ENCODE data around the gene SEC31B. TPM values are rescaled to one million over a fixed set of nuclear protein-coding genes. Genes with fewer than 3 reads are reported as not detected.

SEC31B gene
- polyA plus RNA-seq, 4 donors: 13.0 to 20.9 (median 14.9) TPM

DNA sequence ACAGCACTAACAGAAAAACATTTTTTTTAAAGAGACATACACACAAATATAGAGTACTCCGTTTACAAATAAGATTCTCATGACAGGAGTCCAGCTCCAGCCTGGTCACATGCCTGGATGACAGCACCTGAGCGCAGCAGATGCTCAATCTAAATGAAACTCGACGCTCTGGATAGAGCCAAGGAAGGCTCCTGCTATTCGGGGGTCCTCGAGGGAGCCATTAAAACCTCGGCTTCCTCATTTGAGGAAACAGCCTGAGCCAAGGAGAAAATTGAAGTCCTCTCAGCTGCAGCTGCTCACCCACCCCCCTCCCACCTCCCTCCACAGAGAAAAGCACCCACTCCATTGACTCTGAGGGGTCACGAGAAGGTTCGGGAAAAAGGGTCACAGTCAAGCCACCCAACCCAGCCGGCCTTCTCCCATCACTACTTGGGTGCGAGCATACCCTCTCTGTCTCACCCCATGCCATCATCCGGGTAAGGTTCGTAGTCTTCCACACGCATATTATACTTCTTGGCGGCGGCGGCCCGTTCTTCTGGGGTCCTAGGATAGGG is 9.3 kb upstream of the SEC31B start:
- DNase-seq (ENCODE audit: low read depth in 4 of 4, low spot score in 3 of 4): peak in 1 of 4 donors; percentile 8

DNA sequence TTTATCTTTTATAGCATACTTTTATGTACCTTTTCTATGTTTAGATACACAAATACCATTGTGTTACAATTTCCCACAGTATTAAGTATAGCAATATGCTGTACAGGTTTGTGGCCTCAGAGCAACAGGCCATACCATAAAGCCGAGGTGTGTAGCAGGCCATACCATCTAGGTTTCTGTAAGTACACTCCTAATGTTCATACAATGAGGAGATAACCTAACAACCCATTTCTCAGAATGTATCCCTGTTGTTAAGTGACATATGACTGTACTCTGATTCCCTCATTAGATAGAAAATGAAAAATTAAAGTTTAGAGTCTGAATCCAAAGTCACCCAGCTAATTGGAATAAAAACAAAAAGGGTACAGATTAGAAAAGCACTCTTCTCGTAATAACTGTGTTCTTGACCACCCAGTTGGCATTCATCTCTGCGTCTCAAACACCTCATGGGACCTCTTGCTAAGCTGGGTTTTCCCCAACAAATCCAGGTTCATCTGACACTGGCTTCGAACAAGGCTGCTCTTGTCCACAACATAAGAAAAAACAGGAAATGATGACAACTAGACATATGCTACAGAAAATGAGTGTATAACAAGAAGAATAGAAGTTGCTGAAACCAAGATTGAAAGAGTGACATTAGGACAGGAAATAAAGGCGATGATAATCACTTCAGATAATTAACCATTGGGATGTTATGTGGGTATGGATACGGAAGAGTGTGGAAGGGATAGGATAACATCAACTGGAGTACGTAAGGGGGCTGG is 8.6 kb upstream of the SEC31B start:
- no peak for DNase-seq (ENCODE audit: low read depth in 4 of 4, low spot score in 3 of 4)

DNA sequence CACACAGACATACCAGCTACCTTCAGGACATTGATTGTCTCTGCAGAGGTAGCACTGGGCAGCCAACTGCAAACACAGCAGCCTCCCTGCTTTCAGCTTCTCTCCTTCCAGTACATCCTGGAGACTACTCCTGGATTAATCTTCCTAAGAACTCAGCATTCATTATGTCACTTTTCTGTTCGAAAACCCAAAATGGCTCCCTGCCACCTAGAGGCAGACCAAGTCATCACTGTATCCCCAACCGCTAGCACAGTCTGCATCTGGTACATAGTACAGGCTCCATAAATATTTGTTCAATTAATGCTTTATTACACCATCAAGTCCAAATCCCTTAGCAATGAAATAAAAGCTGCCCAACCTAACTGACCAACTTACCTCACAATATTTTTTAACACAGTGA is 5.0 kb upstream of the SEC31B start:
- no peak for DNase-seq (ENCODE audit: low read depth in 4 of 4, low spot score in 3 of 4)

- no peak for DNase-seq (ENCODE audit: low read depth in 4 of 4, low spot score in 3 of 4)
These were observed 4.5 kb upstream of the SEC31B start for GRCh38 chr10:100524206-100524605.

DNA sequence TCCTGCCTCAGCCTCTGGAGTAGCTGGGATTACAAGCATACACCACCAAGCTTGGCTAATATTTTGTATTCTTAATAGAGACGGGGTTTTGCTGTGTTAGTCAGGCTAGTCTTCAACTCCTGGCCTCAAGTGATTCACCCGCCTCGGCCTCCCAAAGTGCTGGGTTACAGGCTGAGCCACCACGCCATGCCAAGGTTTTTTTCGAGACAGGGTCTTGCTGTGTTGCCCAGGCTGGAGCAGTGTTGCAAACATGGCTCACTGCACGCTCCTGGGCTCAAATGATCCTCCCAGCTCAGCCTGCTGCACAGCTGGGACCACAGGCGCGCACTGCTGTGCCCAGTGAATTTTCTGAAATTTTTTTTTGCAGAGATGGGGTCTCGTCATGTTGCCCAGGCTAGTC is 3.3 kb upstream of the SEC31B start:
- no peak for DNase-seq (ENCODE audit: low read depth in 4 of 4, low spot score in 3 of 4)

DNA sequence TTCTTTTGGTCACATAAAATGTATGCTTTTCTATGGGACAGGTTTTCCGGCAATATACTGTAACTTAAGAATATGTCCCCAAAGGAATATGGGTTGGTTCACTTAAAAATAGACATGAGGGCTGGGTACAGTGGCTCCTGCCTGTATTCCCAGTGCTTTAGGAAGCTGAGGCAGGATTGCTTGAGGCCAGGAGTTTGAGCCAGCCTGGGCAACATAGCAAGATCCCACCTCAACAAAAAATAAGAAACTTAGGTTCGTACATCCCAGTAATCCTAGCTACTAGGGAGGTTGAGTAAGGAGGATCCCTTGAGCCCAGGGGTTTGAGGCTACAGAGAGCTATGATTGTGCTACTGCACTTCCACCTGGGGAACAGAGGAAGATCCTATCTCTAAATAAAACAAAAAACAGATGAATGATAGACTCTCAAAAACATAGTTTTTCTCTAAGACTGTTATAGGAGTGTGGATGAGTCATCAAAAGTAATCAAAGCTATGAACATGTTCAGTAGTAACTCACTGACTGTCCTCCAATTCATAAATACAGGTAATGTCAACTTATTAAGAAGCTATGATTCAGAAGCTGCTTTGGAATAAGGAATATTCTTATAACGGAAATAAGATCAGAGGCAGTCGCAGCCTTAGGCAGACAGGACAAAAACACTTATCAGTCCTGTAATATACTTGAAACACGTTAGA is 2.6 kb upstream of the SEC31B start:
- DNase-seq (ENCODE audit: low read depth in 4 of 4, low spot score in 3 of 4): no peak

DNA sequence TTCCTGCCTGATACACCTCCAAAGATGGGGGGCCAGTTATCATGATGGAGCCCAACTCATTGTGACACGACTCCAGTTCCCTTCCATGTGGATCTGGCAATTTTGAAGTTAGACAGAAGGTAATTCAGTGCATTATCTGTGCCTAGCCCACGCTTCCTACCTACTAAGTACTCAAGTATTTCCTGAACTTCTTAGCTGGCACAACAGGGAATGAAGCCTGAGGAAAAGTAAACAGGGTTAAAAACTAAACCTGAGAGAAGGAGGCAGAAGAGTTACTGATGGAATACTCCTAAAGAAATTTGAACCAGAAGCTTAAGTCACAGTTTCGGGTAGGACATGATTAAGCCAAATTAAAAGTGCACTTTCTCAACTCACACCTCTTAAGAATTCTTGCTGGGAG is 1.1 kb upstream of the SEC31B start:
- DNase-seq (ENCODE audit: low read depth in 4 of 4, low spot score in 3 of 4): no peak

GRCh38 chr10:100518761-100519241 is 860 bp downstream of the SEC31B start:
- DNase-seq (ENCODE audit: low read depth in 4 of 4, low spot score in 3 of 4): peak in 2 of 4 donors; percentile 53 to 65

DNA sequence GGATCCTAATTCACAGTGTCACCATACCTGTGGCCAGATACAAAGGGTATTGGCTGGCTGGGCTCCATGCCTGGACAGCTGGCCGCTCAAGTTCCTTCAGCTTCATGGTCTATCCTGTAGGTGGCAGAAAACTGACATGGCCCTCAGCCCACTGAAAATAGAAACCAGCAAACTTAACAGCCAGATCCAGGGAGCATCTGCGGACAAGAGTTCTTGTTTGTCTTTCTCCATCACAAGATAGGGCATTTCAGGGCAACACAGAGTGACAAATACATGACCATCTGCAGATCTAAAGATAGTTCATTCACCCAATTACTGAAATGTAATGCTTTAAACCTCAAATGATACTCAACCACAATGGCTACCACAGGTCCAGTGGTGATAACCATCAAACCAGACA is 2.8 kb downstream of the SEC31B start:
- DNase-seq (ENCODE audit: low read depth in 4 of 4, low spot score in 3 of 4): no peak

DNA sequence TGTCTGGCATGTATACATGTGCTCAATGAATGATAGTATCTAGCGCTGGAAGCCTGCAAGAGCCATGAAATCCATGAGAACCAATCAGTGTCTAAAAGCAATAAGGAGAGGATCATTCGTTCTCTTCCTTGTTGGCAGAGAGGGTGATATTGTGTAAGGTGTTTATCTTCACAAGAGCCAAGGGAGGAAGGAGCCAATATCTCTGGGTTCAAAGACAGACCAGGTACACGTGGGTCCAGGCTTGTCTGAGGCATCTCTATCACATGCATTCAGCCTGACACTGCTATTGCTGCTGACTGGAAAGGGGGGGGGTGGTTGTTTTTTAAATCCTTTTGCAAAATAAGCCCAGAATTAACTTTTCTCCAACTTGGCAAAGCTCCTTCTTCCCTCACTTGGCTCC is 4.0 kb downstream of the SEC31B start:
- DNase-seq (ENCODE audit: low read depth in 4 of 4, low spot score in 3 of 4): no peak

GRCh38 chr10:100510533-100511308 is 8.9 kb downstream of the SEC31B start:
- DNase-seq (ENCODE audit: low read depth in 4 of 4, low spot score in 3 of 4): no peak

- DNase-seq (ENCODE audit: low read depth in 4 of 4, low spot score in 3 of 4): no peak
These were observed 10.3 kb downstream of the SEC31B start for GRCh38 chr10:100509241-100509840.

DNA sequence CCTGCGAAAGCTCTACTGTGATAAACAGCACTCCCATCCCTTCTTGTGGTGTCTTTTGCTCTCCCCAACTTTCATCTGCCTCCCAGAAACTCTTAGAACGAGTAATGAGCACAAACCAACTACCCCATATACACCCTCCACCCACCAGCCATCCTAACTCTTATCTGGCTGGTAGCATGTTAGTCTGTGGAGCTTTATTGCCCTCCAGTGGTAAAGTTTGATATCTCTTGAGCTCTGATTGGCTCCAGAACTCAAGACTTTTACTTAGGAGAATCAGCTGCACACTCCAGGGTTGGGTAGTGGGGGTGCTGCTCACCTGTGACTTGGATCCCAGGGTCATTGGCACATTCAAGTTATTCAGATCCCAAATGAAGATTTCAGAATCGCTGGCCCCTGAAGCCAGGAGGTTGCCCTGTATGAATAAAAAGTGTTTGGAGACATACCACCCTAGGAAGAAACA is 10.9 kb downstream of the SEC31B start:
- DNase-seq (ENCODE audit: low read depth in 4 of 4, low spot score in 3 of 4): no peak

DNA sequence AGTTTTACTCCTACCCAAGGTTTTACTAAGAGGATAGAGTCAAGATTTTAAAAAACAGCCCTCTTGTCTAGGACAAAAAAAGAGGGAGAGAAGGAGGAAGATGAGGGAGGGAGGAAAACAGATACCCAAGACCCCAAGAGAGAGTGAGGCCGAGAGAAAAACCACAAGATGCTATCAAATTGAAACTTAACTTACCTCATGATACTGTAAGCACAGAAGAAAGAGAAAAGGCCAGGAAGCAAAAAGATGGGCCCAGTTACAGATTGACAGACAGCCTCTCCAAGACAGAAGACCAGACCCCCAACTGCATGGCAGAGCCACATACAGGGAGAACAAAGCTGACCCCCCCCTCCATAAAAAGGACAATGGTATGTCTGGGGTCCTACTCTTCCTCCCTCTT is 11.4 kb downstream of the SEC31B start:
- no peak for DNase-seq (ENCODE audit: low read depth in 4 of 4, low spot score in 3 of 4)

- no peak for DNase-seq (ENCODE audit: low read depth in 4 of 4, low spot score in 3 of 4)
These were observed 12.3 kb downstream of the SEC31B start for GRCh38 chr10:100507357-100507732.

DNA sequence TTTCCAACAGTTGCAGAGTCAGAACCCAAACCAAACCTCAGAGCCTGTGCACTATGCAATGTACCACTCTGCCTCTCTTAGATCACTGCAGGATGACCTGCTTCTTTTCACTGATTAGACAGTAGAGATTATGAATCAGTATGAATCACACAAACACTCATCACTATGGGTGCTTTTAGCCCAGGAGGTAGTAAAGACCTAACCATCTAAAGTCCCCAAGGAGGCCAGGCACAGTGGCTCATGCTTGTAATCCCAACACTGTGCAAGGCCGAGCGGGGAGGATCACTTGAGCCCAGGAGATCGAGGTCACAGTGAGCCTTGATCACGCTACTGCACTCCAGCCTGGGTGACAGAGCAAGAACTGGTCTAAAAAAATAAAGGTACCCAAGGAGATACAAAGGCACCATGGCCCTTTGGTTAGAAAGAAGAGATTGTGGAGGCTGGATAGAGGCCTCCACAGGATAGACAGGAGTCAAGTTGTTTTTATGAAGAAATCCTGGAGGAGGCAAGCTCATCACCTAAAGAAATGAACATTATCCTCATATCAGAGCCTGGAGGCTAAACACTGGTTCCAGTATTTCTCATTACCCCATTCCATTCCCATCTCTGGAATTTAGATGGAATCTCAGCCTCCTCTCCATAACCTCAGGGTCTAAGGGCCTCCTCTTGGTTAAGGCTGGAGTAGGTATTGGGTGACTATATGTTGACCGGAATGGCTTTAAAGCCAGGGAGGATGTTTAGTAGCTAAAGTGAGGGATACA is 12.9 kb downstream of the SEC31B start:
- DNase-seq (ENCODE audit: low read depth in 4 of 4, low spot score in 3 of 4): no peak

DNA sequence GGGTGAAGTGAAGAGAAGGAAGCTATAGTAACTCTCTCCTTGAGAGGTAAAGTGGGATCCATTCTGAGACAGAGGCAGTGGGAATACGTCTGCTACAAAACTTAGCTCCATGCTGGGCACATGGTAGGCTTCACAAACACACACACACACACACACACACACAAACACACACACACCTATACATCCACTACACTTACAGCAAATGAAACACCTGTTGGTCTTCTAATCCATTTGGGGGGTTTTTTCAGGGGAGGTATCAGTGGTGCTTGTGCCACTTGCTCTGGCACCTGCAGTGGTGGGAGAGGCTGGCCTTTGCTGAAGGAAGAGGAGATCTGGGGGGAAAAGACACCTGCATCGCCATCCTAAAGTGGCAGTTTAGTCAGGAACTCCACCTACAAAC is 14.5 kb downstream of the SEC31B start:
- no peak for DNase-seq (ENCODE audit: low read depth in 4 of 4, low spot score in 3 of 4)

DNA sequence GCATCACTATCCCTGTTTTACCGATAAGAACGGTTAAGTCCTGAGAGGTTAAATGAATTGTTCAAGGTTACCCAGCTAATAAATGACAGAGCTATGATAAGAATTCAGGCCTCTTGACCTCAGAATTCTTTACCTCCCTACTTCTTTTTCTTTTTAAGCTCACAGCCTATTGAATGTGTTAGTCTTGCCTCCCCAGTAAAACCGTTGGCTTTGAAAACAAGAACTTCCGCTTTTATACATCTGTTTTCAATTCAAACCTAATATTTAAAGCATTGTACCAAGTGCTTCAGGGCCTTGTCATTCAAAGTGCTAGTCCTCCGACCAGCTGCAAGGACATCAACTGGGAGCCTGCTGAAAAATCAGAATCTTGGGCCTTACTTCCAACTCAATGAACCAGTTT is 15.6 kb downstream of the SEC31B start:
- no peak for DNase-seq (ENCODE audit: low read depth in 4 of 4, low spot score in 3 of 4)

- DNase-seq (ENCODE audit: low read depth in 4 of 4, low spot score in 3 of 4): no peak
These were observed 16.7 kb downstream of the SEC31B start for GRCh38 chr10:100502926-100503494.

GRCh38 chr10:100501423-100501822 is 18.2 kb downstream of the SEC31B start:
- DNase-seq (ENCODE audit: low read depth in 4 of 4, low spot score in 3 of 4): no peak
